H9 (cell line): ENCODE measurements around the gene THOC5. TPM values are rescaled to one million over a fixed set of nuclear protein-coding genes. Genes with fewer than 3 reads are reported as not detected.

Experiments used
- DNase-seq: peaks from one replicate; pipeline ENCODE4 v3.0.0-alpha.2; 2017
- H2AFZ ChIP-seq: one replicate; pipeline ENCODE4 v1.6.1; 2013; ENCODE audit warnings: mild to moderate bottlenecking, low read length, control low read depth, moderate library complexity
- H2AK5ac ChIP-seq: 2 replicates; pipeline ENCODE4 v1.6.1; 2013; ENCODE audit warnings: low read length, control low read depth, mixed read lengths; ENCODE audit not compliant: insufficient read length
- H2BK120ac ChIP-seq: one replicate; pipeline ENCODE4 v1.6.1; 2013; ENCODE audit warnings: low read depth, mild to moderate bottlenecking, low read length, control low read depth, inconsistent platforms; ENCODE audit not compliant: poor library complexity, severe bottlenecking
- H2BK12ac ChIP-seq: 2 replicates; pipeline ENCODE4 v1.6.1; 2013; ENCODE audit warnings: low read length, control low read depth, mixed read lengths, low read depth; ENCODE audit not compliant: insufficient read length
- H2BK15ac ChIP-seq: 2 replicates; pipeline ENCODE4 v1.6.1; 2013; ENCODE audit warnings: low read depth, low read length, control low read depth
- H2BK20ac ChIP-seq: one replicate; pipeline ENCODE4 v1.6.1; 2013; ENCODE audit warnings: low read depth, mild to moderate bottlenecking, low read length, control low read depth, inconsistent platforms; ENCODE audit not compliant: poor library complexity, severe bottlenecking
- H2BK5ac ChIP-seq: 2 replicates; pipeline ENCODE4 v1.6.1; 2013; ENCODE audit warnings: low read length, control low read depth, mixed read lengths; ENCODE audit not compliant: insufficient read length
- H3K14ac ChIP-seq: 2 replicates; pipeline ENCODE4 v1.6.1; 2013; ENCODE audit warnings: low read length, control low read depth; ENCODE audit not compliant: insufficient read depth
- H3K18ac ChIP-seq: 2 replicates; pipeline ENCODE4 v1.6.1; 2013; ENCODE audit warnings: low read depth, mild to moderate bottlenecking, mixed read lengths, low read length, control low read depth; ENCODE audit not compliant: insufficient read length
- H3K23ac ChIP-seq: 2 replicates; pipeline ENCODE4 v1.6.1; 2013; ENCODE audit warnings: low read length, control low read depth, mixed read lengths, low read depth; ENCODE audit not compliant: insufficient read length
- H3K23me2 ChIP-seq: 2 replicates; pipeline ENCODE4 v1.6.1; 2013; ENCODE audit warnings: low read depth, mild to moderate bottlenecking, mixed read lengths, low read length, control low read depth; ENCODE audit not compliant: insufficient read length, poor library complexity, severe bottlenecking
- H3K27ac ChIP-seq: 2 replicates; pipeline ENCODE4 v1.5.1; 2013; ENCODE audit warnings: low read length, control low read depth, mixed read lengths, low read depth; ENCODE audit not compliant: insufficient read length
- H3K27me3 ChIP-seq: 2 replicates; pipeline ENCODE4 v1.6.1; 2013; ENCODE audit warnings: low read length, control low read depth, inconsistent platforms; ENCODE audit not compliant: insufficient read depth
- H3K4ac ChIP-seq: 2 replicates; pipeline ENCODE4 v1.6.1; 2013; ENCODE audit warnings: low read depth, mild to moderate bottlenecking, control low read depth, inconsistent platforms, low read length, moderate library complexity
- H3K4me1 ChIP-seq: 2 replicates; pipeline ENCODE4 v1.6.1; 2013; ENCODE audit warnings: low read length, control low read depth, inconsistent platforms; ENCODE audit not compliant: insufficient read depth
- H3K4me2 ChIP-seq: 2 replicates; pipeline ENCODE4 v1.6.1; 2013; ENCODE audit warnings: low read length, control low read depth, mixed read lengths; ENCODE audit not compliant: insufficient read length, insufficient read depth
- H3K56ac ChIP-seq: 2 replicates; pipeline ENCODE4 v1.6.1; 2013; ENCODE audit warnings: low read depth, mild to moderate bottlenecking, mixed read lengths, low read length, control low read depth; ENCODE audit not compliant: insufficient read length
- H3K79me1 ChIP-seq: 2 replicates; pipeline ENCODE4 v1.6.1; 2013; ENCODE audit warnings: low read depth, mild to moderate bottlenecking, moderate library complexity, low read length, control low read depth, inconsistent platforms; ENCODE audit not compliant: insufficient read depth, poor library complexity, severe bottlenecking
- H3K79me2 ChIP-seq: 2 replicates; pipeline ENCODE4 v1.6.1; 2013; ENCODE audit warnings: low read length, control low read depth, inconsistent platforms; ENCODE audit not compliant: insufficient read depth
- H3K9ac ChIP-seq: 2 replicates; pipeline ENCODE4 v1.6.1; 2013; ENCODE audit warnings: low read length, control low read depth, mixed read lengths; ENCODE audit not compliant: insufficient read length; ENCODE audit errors: extremely low read depth
- H3K9me3 ChIP-seq: one replicate; pipeline ENCODE4 v1.6.1; 2013; ENCODE audit warnings: low read depth, low read length, inconsistent platforms; ENCODE audit not compliant: control insufficient read depth
- H3T11ph ChIP-seq: one replicate; pipeline ENCODE4 v1.6.1; 2013; ENCODE audit warnings: mild to moderate bottlenecking, low read length, control low read depth, inconsistent platforms
- H4K20me1 ChIP-seq: one replicate; pipeline ENCODE4 v1.6.1; 2013; ENCODE audit not compliant: control insufficient read depth, insufficient read length, insufficient read depth
- H4K5ac ChIP-seq: 2 replicates; pipeline ENCODE4 v1.6.1; 2013; ENCODE audit warnings: low read depth, mild to moderate bottlenecking, mixed read lengths, low read length, control low read depth; ENCODE audit not compliant: insufficient read length
- H4K8ac ChIP-seq: replicated peaks from 2 replicates; pipeline ENCODE4 v1.6.1; 2013; ENCODE audit warnings: low read length, control low read depth, mixed read lengths, low read depth; ENCODE audit not compliant: insufficient read length
- H4K91ac ChIP-seq: 2 replicates; pipeline ENCODE4 v1.6.1; 2013; ENCODE audit warnings: low read depth, mild to moderate bottlenecking, moderate library complexity, mixed read lengths, low read length, control low read depth; ENCODE audit not compliant: insufficient read length
- H3K27ac Mint-ChIP-seq, 3 experiments: 2 replicates in 2 of 3; 3 replicates in 1 of 3; pipeline ENCODE4 v1.8.0; 2020 to 2021; ENCODE audit warnings: mixed read lengths in 3 of 3, mild to moderate bottlenecking in 1 of 3, moderate library complexity in 1 of 3
- H3K27me3 Mint-ChIP-seq: 2 replicates; pipeline ENCODE4 v1.8.0; 2021; ENCODE audit warnings: low read depth, mild to moderate bottlenecking, moderate library complexity, mixed read lengths
- H3K36me3 Mint-ChIP-seq, 3 experiments: 2 replicates in 2 of 3; 3 replicates in 1 of 3; pipeline ENCODE4 v1.8.0; 2020 to 2021; ENCODE audit warnings: low read depth in 3 of 3, mixed read lengths in 3 of 3; ENCODE audit not compliant: insufficient read depth in 1 of 3
- H3K4me1 Mint-ChIP-seq, 2 experiments: 2 replicates each; pipeline ENCODE4 v1.8.0; 2020; ENCODE audit warnings: mixed read lengths in 2 of 2
- H3K4me3 Mint-ChIP-seq, 2 experiments: 2 replicates in 1 of 2; 3 replicates in 1 of 2; pipeline ENCODE4 v1.8.0; 2020 to 2021; ENCODE audit warnings: mild to moderate bottlenecking in 2 of 2, mixed read lengths in 2 of 2, moderate library complexity in 1 of 2
- H3K9me3 Mint-ChIP-seq, 2 experiments: 2 replicates in 1 of 2; 3 replicates in 1 of 2; pipeline ENCODE4 v1.8.0; 2020; ENCODE audit warnings: mild to moderate bottlenecking in 2 of 2, mixed read lengths in 2 of 2, moderate library complexity in 1 of 2
- CTCF ChIP-seq: fragments of 200-600 bp; sonication (generic); conservative IDR thresholded peaks from 3 replicates; pipeline ENCODE4 v1.8.0; 2021; ENCODE audit warnings: antibody characterized with exemption, mild to moderate bottlenecking
- WGBS: extraction: QIAGEN DNeasy Blood & Tissue Kit; methylation state at CpG from one replicate; pipeline ENCODE4 v1.1.7; 2013; ENCODE audit warnings: missing lambda C conversion rate, low lambda C conversion rate, mixed read lengths; ENCODE audit not compliant: insufficient read length; ENCODE audit errors: extremely low coverage; 5-methylcytosine and 5-hydroxymethylcytosine counted together
- total RNA-seq: library from RNA; stranded (reverse); gene quantifications from 2 replicates; pipeline ENCODE4 v1.2.1, GENCODE V29; 2021

Gene THOC5
- total RNA-seq, 1 experiment from 2014 or later = 71.8 TPM

- Histone ChIP-seq H3K9ac (no peak overlapping the region), H3K9me3 (no peaks in the 10 kb centered on the region), H4K91ac (no peak overlapping the region), H4K8ac (no peak overlapping the region), H2BK15ac (no peak overlapping the region), H2AK5ac (no peak overlapping the region), H3K79me2 (no peaks in the 10 kb centered on the region), H2BK120ac (no peak overlapping the region), H3K4me2 (no peak overlapping the region), H3K14ac (no peak overlapping the region), H3K79me1 (no peaks in the 10 kb centered on the region), H3K4ac (no peak overlapping the region), H3K23me2 (no peaks in the 10 kb centered on the region), H3K4me1 (no peaks in the 10 kb centered on the region), H4K5ac (no peak overlapping the region), H3T11ph (no peak overlapping the region), H2BK5ac (no peak overlapping the region), H3K27me3 (peaks cover 3% of the 10 kb centered on the region; the same call in 1 of the 2 replicates), H3K56ac (no peak overlapping the region), H4K20me1 (no peaks in the 10 kb centered on the region), H2BK12ac (no peak overlapping the region), H3K18ac (no peak overlapping the region), H3K23ac (no peak overlapping the region), H3K27ac (no peak overlapping the region), H2BK20ac (no peak overlapping the region), H2AFZ (no peak overlapping the region)
- Mint-ChIP-seq H3K27me3 (no peaks in the 10 kb centered on the region; the same call in 1 of the 2 replicates), H3K9me3 (no peaks in the 10 kb centered on the region), H3K4me3 (no peak overlapping the region), H3K4me1 (no peaks in the 10 kb centered on the region), H3K36me3 (peaks cover 50 to 92% (median 88%) of the 10 kb centered on the region in 3 experiments; a peak in 6 of 7 replicates), H3K27ac (no peak overlapping the region)
- WGBS = no CpG with 5 or more reads among the region's 2 CpGs
- no peak for TF ChIP-seq CTCF
- no peak for DNase-seq
Measured at GRCh38 chr22:29559853-29560252, 6.3 kb upstream of the THOC5 start.
